ENCODE data around the gene DHRS12. TPM values are rescaled to one million over a fixed set of nuclear protein-coding genes. Genes with fewer than 3 reads are reported as not detected.

DHRS12 gene
- total RNA-seq, 2 experiments from 2014 or later, result 10.0 to 14.8 TPM

- H3K27ac Mint-ChIP-seq, result no peak overlapping the region
- POLR2A ChIA-PET, result interaction anchor here (1.0 kb wide), 1 partner anchor 61 kb away, joined by 3 read pairs; no protein-coding TSS in a partner anchor
- TF ChIP-seq CTCF (IDR thresholded peaks at IDR 0.05), result no peak
Measured at GRCh38 chr13:51771418-51772104, 32.4 kb downstream of the DHRS12 start.

GRCh38 chr13:51770681-51771417, 33.1 kb downstream of the DHRS12 start:
- H3K27ac Mint-ChIP-seq, result no peak overlapping the region

More at GRCh38 chr13:51771418-51772104, 32.4 kb downstream of the DHRS12 start:
- no peak for DNase-seq
- no peaks in the 10 kb centered on the region for H3K27me3 Mint-ChIP-seq
- Histone ChIP-seq H3K27ac (ENCODE audit: low read depth in 1 of 2, low read length in 2 of 2) (no peak overlapping the region), H3K36me3 (ENCODE audit: insufficient read depth, low read length) (peaks cover 34% of the 10 kb centered on the region), H3K4me3 (ENCODE audit: low read length) (no peak overlapping the region), H3K4me1 (ENCODE audit: insufficient read depth, low read length) (no peaks in the 10 kb centered on the region), H3K9me3 (ENCODE audit: control insufficient read depth in 1 of 2, insufficient read depth in 1 of 2, low read length in 2 of 2) (no peaks in the 10 kb centered on the region), H3K27me3 (ENCODE audit: control insufficient read depth in 1 of 2, insufficient read depth in 2 of 2, low read length in 2 of 2) (no peaks in the 10 kb centered on the region)
- ATAC-seq (ENCODE audit: poor library complexity), result no peak
- H3K9me3 Mint-ChIP-seq, result no peaks in the 10 kb centered on the region
- intact Hi-C loops (cut with DNase I, micrococcal nuclease), result no loop called here
- no peaks in the 10 kb centered on the region for H3K4me1 Mint-ChIP-seq (ENCODE audit: low read depth)
- peaks cover 49% of the 10 kb centered on the region for H3K36me3 Mint-ChIP-seq (ENCODE audit: low read depth)
- CTCF ChIA-PET, result no interaction called here
- H3K4me3 Mint-ChIP-seq, result no peak overlapping the region

GRCh38 chr13:51770160-51770559, 33.8 kb downstream of the DHRS12 start:
- H3K9me3 Mint-ChIP-seq, result no peaks in the 10 kb centered on the region
- ChIA-PET POLR2A (no interaction called here), CTCF (no interaction called here)
- no peaks in the 10 kb centered on the region for H3K27me3 Mint-ChIP-seq
- H3K27me3 ChIP-seq (ENCODE audit: control insufficient read depth in 1 of 2, insufficient read depth in 2 of 2, low read length in 2 of 2), result no peaks in the 10 kb centered on the region
- intact Hi-C loops (cut with DNase I, micrococcal nuclease), result no loop called here
- H3K27ac Mint-ChIP-seq, result no peak overlapping the region
- H3K36me3 Mint-ChIP-seq (ENCODE audit: low read depth), result peaks cover 55% of the 10 kb centered on the region
- H3K4me1 ChIP-seq (ENCODE audit: insufficient read depth, low read length), result peaks cover under 1% of the 10 kb centered on the region
- peaks cover 39% of the 10 kb centered on the region for H3K36me3 ChIP-seq (ENCODE audit: insufficient read depth, low read length)
- H3K27ac ChIP-seq (ENCODE audit: low read depth in 1 of 2, low read length in 2 of 2), result no peak overlapping the region
- TF ChIP-seq CTCF (IDR thresholded peaks at IDR 0.05), result no peak
- H3K4me3 ChIP-seq (ENCODE audit: low read length), result no peak overlapping the region
- ATAC-seq (ENCODE audit: poor library complexity) (no peak), DNase-seq (no peak)
- no peak overlapping the region for H3K4me3 Mint-ChIP-seq
- H3K9me3 ChIP-seq (ENCODE audit: control insufficient read depth in 1 of 2, insufficient read depth in 1 of 2, low read length in 2 of 2), result no peaks in the 10 kb centered on the region
- H3K4me1 Mint-ChIP-seq (ENCODE audit: low read depth), result peaks cover 8% of the 10 kb centered on the region

More at GRCh38 chr13:51770681-51771417, 33.1 kb downstream of the DHRS12 start:
- Mint-ChIP-seq H3K4me1 (ENCODE audit: low read depth) (peaks cover 1% of the 10 kb centered on the region), H3K27me3 (no peaks in the 10 kb centered on the region), H3K4me3 (no peak overlapping the region), H3K9me3 (no peaks in the 10 kb centered on the region), H3K36me3 (ENCODE audit: low read depth) (peaks cover 55% of the 10 kb centered on the region)
- H3K27ac ChIP-seq (ENCODE audit: low read depth in 1 of 2, low read length in 2 of 2), result no peak overlapping the region
- ChIA-PET POLR2A (no interaction called here), CTCF (no interaction called here)
- H3K36me3 ChIP-seq (ENCODE audit: insufficient read depth, low read length), result peaks cover 39% of the 10 kb centered on the region
- no peak overlapping the region for H3K4me3 ChIP-seq (ENCODE audit: low read length)
- no peaks in the 10 kb centered on the region for H3K9me3 ChIP-seq (ENCODE audit: control insufficient read depth in 1 of 2, insufficient read depth in 1 of 2, low read length in 2 of 2)
- no peaks in the 10 kb centered on the region for H3K4me1 ChIP-seq (ENCODE audit: insufficient read depth, low read length)
- DNase-seq (no peak), ATAC-seq (ENCODE audit: poor library complexity) (no peak)
- intact Hi-C loops (cut with DNase I, micrococcal nuclease), result no loop called here
- TF ChIP-seq CTCF (IDR thresholded peaks at IDR 0.05), result no peak
- no peaks in the 10 kb centered on the region for H3K27me3 ChIP-seq (ENCODE audit: control insufficient read depth in 1 of 2, insufficient read depth in 2 of 2, low read length in 2 of 2)
